Thyroid gland (tissue), 4 donors: ENCODE measurements around the gene ALDH2. TPM values are rescaled to one million over a fixed set of nuclear protein-coding genes. Genes with fewer than 3 reads are reported as not detected.
A peak's percentile ranks its signal among the peaks of the same experiment; 100 is the strongest.
"Not testable (repeated sequence)": the region's sequence is repeated elsewhere in the genome, so short reads cannot be mapped to it uniquely, and the experiment has no call there.

ENCODE experiments used
- DNase-seq, 2 donors: peaks; one replicate each; pipeline ENCODE4 v3.0.0-alpha.2; 2019
- H3K27ac ChIP-seq, 3 donors: fragments of 200-600 bp; sonication (generic); 1 replicate in 2 of 3; 2 replicates in 1 of 3; pipeline ENCODE4 v1.5.1; 2016 to 2019; ENCODE audit warnings: mild to moderate bottlenecking in 1 of 3, moderate library complexity in 1 of 3
- H3K27me3 ChIP-seq: fragments of 200-600 bp; sonication (generic); one replicate; pipeline ENCODE4 v1.5.1; 2019
- H3K36me3 ChIP-seq, 2 donors: fragments of 200-600 bp; sonication (generic); one replicate each; pipeline ENCODE4 v1.5.1; 2016 to 2019
- H3K4me1 ChIP-seq, 2 donors: fragments of 200-600 bp; sonication (generic); one replicate each; pipeline ENCODE4 v1.5.1; 2017 to 2019
- H3K4me3 ChIP-seq, 3 donors: fragments of 200-600 bp; sonication (generic); replicated peaks in 1 of 3; 1 replicate in 2 of 3; 2 replicates in 1 of 3; pipeline ENCODE4 v1.5.1; 2016; ENCODE audit warnings: mild to moderate bottlenecking in 1 of 3
- H3K9me3 ChIP-seq: fragments of 200-600 bp; sonication (generic); one replicate; pipeline ENCODE4 v1.5.1; 2017
- POLR2A ChIP-seq, 2 donors: fragments of 450-650 bp; IDR thresholded peaks; one replicate each; pipeline ENCODE4 v1.6.1; 2017; ENCODE audit warnings: antibody characterized with exemption in 2 of 2, mild to moderate bottlenecking in 2 of 2, moderate library complexity in 1 of 2
- WGBS, 2 donors: methylation state at CpG; one replicate each; pipeline ENCODE4 v1.1.5; 2017; 5-methylcytosine and 5-hydroxymethylcytosine counted together
- intact Hi-C: fragments of 100-400 bp; cut with DNase I; formaldehyde crosslinking; loops from one replicate; pipeline ENCODE4 v1.15.1; 2023
- total RNA-seq, 4 donors: library from RNA; depleted of rRNA; stranded (reverse); fragments of >200 nt; gene quantifications; one replicate each; pipeline ENCODE4 v1.2.3, GENCODE V29; 2016
- TF ChIP-seq, protein P1 (sequence below), 6 experiments: fragments of 200-600 bp in 3 of 6; fragments of 450-650 bp in 3 of 6; sonication (generic) in 3 of 6; IDR thresholded peaks; one replicate each; pipeline ENCODE4 v1.5.1; 2016 to 2019; ENCODE audit warnings: antibody characterized with exemption in 6 of 6, mild to moderate bottlenecking in 2 of 6, inconsistent platforms in 1 of 6, moderate library complexity in 1 of 6

ALDH2 gene
- total RNA-seq, 4 donors from 2014 or later, result 90.7 to 112 (median 97.8) TPM

GRCh38 chr12:111835531-111836181 lies 68.9 kb downstream of the ALDH2 start:
- H3K27me3 ChIP-seq, intact Hi-C loops, H3K4me3 ChIP-seq, H3K36me3 ChIP-seq, H3K27ac ChIP-seq, DNase-seq, H3K9me3 ChIP-seq, H3K4me1 ChIP-seq: not testable (repeated sequence)
- WGBS, 2 donors, result 96 to 97% methylated on average over 5 to 12 of the region's 28 CpGs

DNA sequence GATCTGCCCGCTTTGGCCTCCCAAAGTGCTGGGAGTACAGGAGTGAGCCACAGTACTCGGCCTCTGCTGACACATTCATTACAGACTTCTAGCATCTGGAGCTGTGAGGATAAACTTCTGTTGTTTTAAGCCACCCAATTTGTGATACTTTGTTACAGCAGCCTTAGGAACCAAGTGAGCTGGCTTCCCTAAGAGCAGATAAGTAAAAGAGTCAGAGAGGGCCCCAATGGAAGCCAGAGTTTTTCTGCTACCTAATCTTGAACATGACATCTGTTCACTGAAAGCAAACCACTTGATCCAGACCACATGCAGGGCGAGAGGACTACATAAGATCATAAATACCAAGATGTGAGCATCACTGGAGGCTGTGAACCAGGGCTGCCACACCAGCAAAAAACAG lies 71.6 kb downstream of the ALDH2 start:
- DNase-seq, result no peak
- WGBS, 2 donors, result 96 to 100% methylated on average over 3 of the region's 3 CpGs
- intact Hi-C loops, result no loop called here
- Histone ChIP-seq H3K27ac (no peak overlapping the region), H3K36me3 (no peaks in the 10 kb centered on the region), H3K9me3 (no peaks in the 10 kb centered on the region), H3K4me1 (peaks cover 15% of the 10 kb centered on the region in 2 donors), H3K27me3 (no peaks in the 10 kb centered on the region), H3K4me3 (no peak overlapping the region)
- TF ChIP-seq, protein P1, sequence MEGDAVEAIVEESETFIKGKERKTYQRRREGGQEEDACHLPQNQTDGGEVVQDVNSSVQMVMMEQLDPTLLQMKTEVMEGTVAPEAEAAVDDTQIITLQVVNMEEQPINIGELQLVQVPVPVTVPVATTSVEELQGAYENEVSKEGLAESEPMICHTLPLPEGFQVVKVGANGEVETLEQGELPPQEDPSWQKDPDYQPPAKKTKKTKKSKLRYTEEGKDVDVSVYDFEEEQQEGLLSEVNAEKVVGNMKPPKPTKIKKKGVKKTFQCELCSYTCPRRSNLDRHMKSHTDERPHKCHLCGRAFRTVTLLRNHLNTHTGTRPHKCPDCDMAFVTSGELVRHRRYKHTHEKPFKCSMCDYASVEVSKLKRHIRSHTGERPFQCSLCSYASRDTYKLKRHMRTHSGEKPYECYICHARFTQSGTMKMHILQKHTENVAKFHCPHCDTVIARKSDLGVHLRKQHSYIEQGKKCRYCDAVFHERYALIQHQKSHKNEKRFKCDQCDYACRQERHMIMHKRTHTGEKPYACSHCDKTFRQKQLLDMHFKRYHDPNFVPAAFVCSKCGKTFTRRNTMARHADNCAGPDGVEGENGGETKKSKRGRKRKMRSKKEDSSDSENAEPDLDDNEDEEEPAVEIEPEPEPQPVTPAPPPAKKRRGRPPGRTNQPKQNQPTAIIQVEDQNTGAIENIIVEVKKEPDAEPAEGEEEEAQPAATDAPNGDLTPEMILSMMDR (IDR thresholded peaks at IDR 0.05), result no peak
- TF ChIP-seq POLR2A (IDR thresholded peaks at IDR 0.05), result no peak

DNA sequence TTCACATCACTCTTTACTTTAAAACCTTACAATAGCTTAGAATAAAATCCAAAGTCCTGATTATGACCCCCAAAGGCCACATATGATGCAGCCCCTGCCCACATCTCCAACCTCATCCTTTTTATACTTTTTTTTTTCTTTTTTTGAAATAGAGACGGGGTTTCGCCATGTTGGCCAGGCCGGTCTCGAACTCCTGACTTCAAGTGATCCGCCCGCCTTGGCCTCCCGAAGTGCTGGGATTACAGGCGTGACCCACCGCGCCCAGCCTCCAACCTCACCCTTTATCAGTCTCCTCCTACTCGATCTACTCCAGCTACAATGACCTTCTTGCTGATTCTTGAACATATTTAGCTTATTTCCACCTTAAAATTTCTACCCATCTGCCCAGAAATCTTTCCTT lies 74.1 kb downstream of the ALDH2 start:
- no peak for TF ChIP-seq POLR2A (IDR thresholded peaks at IDR 0.05)
- TF ChIP-seq, protein P1 (IDR thresholded peaks at IDR 0.05), result no peak
- no peak for DNase-seq
- WGBS, 2 donors, result 30 to 49% methylated on average over 11 of the region's 11 CpGs
- H3K27me3 ChIP-seq, result no peaks in the 10 kb centered on the region
- no peaks in the 10 kb centered on the region for H3K36me3 ChIP-seq
- peaks cover 15 to 29% of the 10 kb centered on the region in 2 donors for H3K4me1 ChIP-seq
- H3K27ac ChIP-seq, result peak overlapping the region in 1 of 3 donors; percentile 21
- H3K4me3 ChIP-seq, result peak overlapping the region; percentile 87 to 90 (median 88)
- intact Hi-C loops, result loop anchor here (10.0 kb wide), 1 partner anchor 174 kb away; the partner anchor contains the start of genes ERP29 and TMEM116
- no peaks in the 10 kb centered on the region for H3K9me3 ChIP-seq

- Histone ChIP-seq H3K4me1 (peaks cover 15 to 29% of the 10 kb centered on the region in 2 donors), H3K9me3 (no peaks in the 10 kb centered on the region), H3K4me3 (peak overlapping the region; percentile 87 to 90 (median 88)), H3K27me3 (no peaks in the 10 kb centered on the region), H3K36me3 (no peaks in the 10 kb centered on the region), H3K27ac (peak overlapping the region; percentile 82 to 91 (median 86))
- peak in 1 of 2 donors; percentile 1 for DNase-seq
- TF ChIP-seq, protein P1 (IDR thresholded peaks at IDR 0.05), result no peak
- TF ChIP-seq POLR2A (IDR thresholded peaks at IDR 0.05), result no peak
- intact Hi-C loops, result loop anchor here (10.0 kb wide), 1 partner anchor 174 kb away; the partner anchor contains the start of genes ERP29 and TMEM116
- WGBS, 2 donors, result 1% methylated on average over 13 of the region's 13 CpGs
Measured at GRCh38 chr12:111841236-111841749, 74.6 kb downstream of the ALDH2 start.

GRCh38 chr12:111841750-111842555 lies 75.2 kb downstream of the ALDH2 start, which contains the start of gene MAPKAPK5:
Gene MAPKAPK5 (plus strand): TSS chr12:111842228. CDS start chr12:111842734, 506 bp downstream.
- no peaks in the 10 kb centered on the region for H3K36me3 ChIP-seq
- peak within 1 kb of the TSS; percentile 82 to 91 (median 86) for H3K27ac ChIP-seq
- 1 to 2% methylated on average over 29 to 36 of the region's 84 CpGs for WGBS, 2 donors
- peak; percentile 90 to 93 for DNase-seq
- peaks cover 15 to 29% of the 10 kb centered on the region in 2 donors for H3K4me1 ChIP-seq
- intact Hi-C loops, result loop anchor here (10.0 kb wide), 1 partner anchor 173 kb away; the partner anchor contains the start of genes ERP29 and TMEM116
- H3K27me3 ChIP-seq, result no peaks in the 10 kb centered on the region
- H3K4me3 ChIP-seq, result peak within 1 kb of the TSS; percentile 87 to 90 (median 88)
- no peaks in the 10 kb centered on the region for H3K9me3 ChIP-seq
- peak in 1 of 2 donors; percentile 62 for TF ChIP-seq POLR2A (IDR thresholded peaks at IDR 0.05)
- TF ChIP-seq, protein P1 (IDR thresholded peaks at IDR 0.05), result peak in 1 of 6 experiments; percentile 33
